ENCODE measurements around the gene ANKEF1. TPM values are rescaled to one million over a fixed set of nuclear protein-coding genes. Genes with fewer than 3 reads are reported as not detected.

ANKEF1 gene
- total and polyA plus RNA-seq, 10 of the 15 experiments (the other 5 are each of a cell fraction or from before 2014, with no cell fraction given) = 0.04 to 3.0 (median 0.89) TPM

DNA sequence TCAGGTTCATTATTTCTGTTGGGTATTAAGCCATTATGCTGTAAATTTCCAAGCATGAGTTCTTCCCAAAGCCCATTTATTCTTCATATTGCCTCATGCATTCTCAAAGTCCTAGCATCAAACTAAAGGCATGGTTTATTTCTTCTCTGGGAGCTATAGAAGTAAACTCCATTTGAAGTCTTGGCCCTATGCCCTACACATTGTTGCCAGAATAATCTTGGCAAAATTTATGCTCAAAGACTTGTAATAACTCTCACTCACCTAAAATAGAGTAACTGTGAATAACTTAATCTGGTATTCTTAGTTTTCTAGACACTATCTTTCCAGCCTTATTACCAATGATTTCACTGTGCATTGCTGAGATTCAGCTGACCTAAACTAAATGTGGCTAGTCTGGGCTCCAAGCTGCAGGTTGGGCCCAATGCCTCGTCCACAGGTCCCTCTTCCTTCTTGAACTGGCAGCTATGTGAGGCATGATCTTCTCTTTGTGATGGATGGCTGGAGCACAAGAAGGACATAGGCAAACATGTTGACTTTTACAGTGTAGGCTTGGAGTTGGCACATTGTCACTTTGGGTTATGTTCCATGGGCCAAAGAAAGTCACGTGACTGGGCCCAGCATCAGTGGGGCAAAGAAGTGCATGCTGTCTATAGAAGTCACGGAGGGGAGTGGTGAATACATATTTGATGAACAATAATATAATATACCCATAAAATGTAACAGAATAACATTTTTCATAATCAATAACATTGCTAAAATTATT is 39.1 kb upstream of the ANKEF1 start:
- Histone ChIP-seq H3K27ac (ENCODE audit: control insufficient read depth, insufficient read depth) (no peak overlapping the region), H4K20me1 (ENCODE audit: control insufficient read depth, insufficient read depth) (no peaks in the 10 kb centered on the region), H3K4me1 (ENCODE audit: control insufficient read depth, insufficient read depth, low read length) (no peaks in the 10 kb centered on the region), H3K9me3 (replicated peaks; ENCODE audit: control insufficient read depth, insufficient read depth, low read length) (no peaks in the 10 kb centered on the region), H3K36me3 (ENCODE audit: control insufficient read depth in 2 of 2, insufficient read depth in 2 of 2, low read length in 1 of 2) (no peaks in the 10 kb centered on the region), H3K27me3 (replicated peaks in 1 of 2; ENCODE audit: control insufficient read depth in 2 of 2, insufficient read depth in 2 of 2, low read length in 1 of 2) (no peaks in the 10 kb centered on the region), H3K4me3 (no peak overlapping the region), H3K79me2 (ENCODE audit: control insufficient read depth, insufficient read depth, low read length) (no peaks in the 10 kb centered on the region), H3K4me2 (ENCODE audit: control insufficient read depth, insufficient read depth) (no peak overlapping the region), H3K9ac (ENCODE audit: control insufficient read depth, insufficient read depth, low read length) (no peak overlapping the region), H2AFZ (ENCODE audit: control insufficient read depth, low read depth, low read length) (no peak overlapping the region)
- no peak for DNase-seq (ENCODE audit: low read depth, low spot score)
- ChIA-PET POLR2A (no interaction called here), RAD21 (ENCODE audit: unreplicated experiment) (no interaction called here), CTCF (no interaction called here), SMC1A (ENCODE audit: uncharacterized antibody, unreplicated experiment) (interaction anchor here (1.0 kb wide), 1 partner anchor 17 kb away, joined by 3 read pairs; no protein-coding TSS in a partner anchor)
- no peak for ATAC-seq
- TF ChIP-seq GATAD2B (conservative IDR thresholded peaks at IDR 0.05; ENCODE audit: low read depth) (no peak), RAD51 (IDR thresholded peaks at IDR 0.05) (no peak), RUNX3 (IDR thresholded peaks at IDR 0.05; ENCODE audit: low read length) (no peak), SPI1 (IDR thresholded peaks at IDR 0.05; ENCODE audit: borderline replicate concordance, insufficient read depth, low read depth, low read length) (no peak), EZH2 (IDR thresholded peaks at IDR 0.05; ENCODE audit: borderline replicate concordance, control insufficient read depth, low read depth, low read length) (no peak), FOXM1 (IDR thresholded peaks at IDR 0.05; ENCODE audit: low read depth, low read length) (no peak), CBFB (IDR thresholded peaks at IDR 0.05; ENCODE audit: low read depth) (no peak), POLR2AphosphoS5 (IDR thresholded peaks at IDR 0.05; ENCODE audit: low read length) (no peak), ZSCAN29 (IDR thresholded peaks at IDR 0.05) (no peak), SMAD1 (IDR thresholded peaks at IDR 0.05; ENCODE audit: low read depth, partially characterized antibody) (no peak), IKZF1 (conservative IDR thresholded peaks at IDR 0.05) (no peak), SREBF2 (IDR thresholded peaks at IDR 0.05; ENCODE audit: low read length) (no peak), ATF7 (IDR thresholded peaks at IDR 0.05; ENCODE audit: low read depth) (no peak), HCFC1 (IDR thresholded peaks at IDR 0.05; ENCODE audit: low read length) (no peak), NR2F1 (conservative IDR thresholded peaks at IDR 0.05) (no peak)
- TF ChIP-seq, protein P1, sequence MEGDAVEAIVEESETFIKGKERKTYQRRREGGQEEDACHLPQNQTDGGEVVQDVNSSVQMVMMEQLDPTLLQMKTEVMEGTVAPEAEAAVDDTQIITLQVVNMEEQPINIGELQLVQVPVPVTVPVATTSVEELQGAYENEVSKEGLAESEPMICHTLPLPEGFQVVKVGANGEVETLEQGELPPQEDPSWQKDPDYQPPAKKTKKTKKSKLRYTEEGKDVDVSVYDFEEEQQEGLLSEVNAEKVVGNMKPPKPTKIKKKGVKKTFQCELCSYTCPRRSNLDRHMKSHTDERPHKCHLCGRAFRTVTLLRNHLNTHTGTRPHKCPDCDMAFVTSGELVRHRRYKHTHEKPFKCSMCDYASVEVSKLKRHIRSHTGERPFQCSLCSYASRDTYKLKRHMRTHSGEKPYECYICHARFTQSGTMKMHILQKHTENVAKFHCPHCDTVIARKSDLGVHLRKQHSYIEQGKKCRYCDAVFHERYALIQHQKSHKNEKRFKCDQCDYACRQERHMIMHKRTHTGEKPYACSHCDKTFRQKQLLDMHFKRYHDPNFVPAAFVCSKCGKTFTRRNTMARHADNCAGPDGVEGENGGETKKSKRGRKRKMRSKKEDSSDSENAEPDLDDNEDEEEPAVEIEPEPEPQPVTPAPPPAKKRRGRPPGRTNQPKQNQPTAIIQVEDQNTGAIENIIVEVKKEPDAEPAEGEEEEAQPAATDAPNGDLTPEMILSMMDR (IDR thresholded peaks at IDR 0.05 in 2 of 3, conservative IDR thresholded peaks at IDR 0.05 in 1 of 3; ENCODE audit: control insufficient read depth in 2 of 3, extremely low read depth in 1 of 3, insufficient read depth in 1 of 3, low read depth in 3 of 3, low read length in 3 of 3) = no peak
- no peak for FAIRE-seq
- WGBS (ENCODE audit: insufficient coverage, insufficient replicate concordance, low lambda C conversion rate, missing lambda C conversion rate) = 8% methylated on average over 3 of the region's 3 CpGs
- intact Hi-C loops (cut with micrococcal nuclease; ENCODE audit: unreplicated experiment) = no loop called here
- no TSS peak for BruUV-seq (replicated peaks)
- in situ Hi-C loops (cut with MboI) = loop anchor here (25.0 kb wide), 1 partner anchor 1542 kb away; no protein-coding TSS in a partner anchor

Measured in GM12878 (cell line).